ENCODE results near the gene PTPRT.

DNA sequence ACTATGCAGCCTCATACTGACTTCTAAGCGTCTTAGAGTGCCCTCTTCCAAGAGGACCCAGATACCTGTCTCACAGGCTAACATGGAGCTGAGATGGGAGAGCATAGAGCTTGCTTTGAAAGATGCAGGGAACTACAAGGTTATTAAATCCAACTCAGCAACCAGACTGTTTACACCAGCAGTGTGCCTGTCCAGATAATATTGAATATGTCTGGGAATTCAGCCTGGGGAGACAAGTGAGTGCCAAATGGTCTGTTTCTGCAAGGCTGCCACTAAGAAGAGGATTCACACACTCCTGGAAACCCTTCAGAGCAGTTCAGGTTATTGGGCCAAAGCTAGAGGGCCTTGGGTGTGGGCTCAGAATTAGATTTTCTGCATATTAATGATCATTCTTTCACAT, 547.8 kb downstream of the PTPRT start:
- TF ChIP-seq, protein P1, sequence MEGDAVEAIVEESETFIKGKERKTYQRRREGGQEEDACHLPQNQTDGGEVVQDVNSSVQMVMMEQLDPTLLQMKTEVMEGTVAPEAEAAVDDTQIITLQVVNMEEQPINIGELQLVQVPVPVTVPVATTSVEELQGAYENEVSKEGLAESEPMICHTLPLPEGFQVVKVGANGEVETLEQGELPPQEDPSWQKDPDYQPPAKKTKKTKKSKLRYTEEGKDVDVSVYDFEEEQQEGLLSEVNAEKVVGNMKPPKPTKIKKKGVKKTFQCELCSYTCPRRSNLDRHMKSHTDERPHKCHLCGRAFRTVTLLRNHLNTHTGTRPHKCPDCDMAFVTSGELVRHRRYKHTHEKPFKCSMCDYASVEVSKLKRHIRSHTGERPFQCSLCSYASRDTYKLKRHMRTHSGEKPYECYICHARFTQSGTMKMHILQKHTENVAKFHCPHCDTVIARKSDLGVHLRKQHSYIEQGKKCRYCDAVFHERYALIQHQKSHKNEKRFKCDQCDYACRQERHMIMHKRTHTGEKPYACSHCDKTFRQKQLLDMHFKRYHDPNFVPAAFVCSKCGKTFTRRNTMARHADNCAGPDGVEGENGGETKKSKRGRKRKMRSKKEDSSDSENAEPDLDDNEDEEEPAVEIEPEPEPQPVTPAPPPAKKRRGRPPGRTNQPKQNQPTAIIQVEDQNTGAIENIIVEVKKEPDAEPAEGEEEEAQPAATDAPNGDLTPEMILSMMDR (IDR thresholded peaks at IDR 0.05) = no peak
- TF ChIP-seq POLR2A (IDR thresholded peaks at IDR 0.05) = no peak
